Neural cell (in vitro differentiated cells): Measurements from ENCODE around the gene MYEOV. TPM values are rescaled to one million over a fixed set of nuclear protein-coding genes. Genes with fewer than 3 reads are reported as not detected.

Source experiments
- H2AFZ ChIP-seq: fragments of 200-600, 300-800 bp; sonication (generic), shearing (Covaris generic); 2 replicates; pipeline ENCODE4 v1.6.0; 2014; ENCODE audit warnings: low read depth, mild to moderate bottlenecking, antibody characterized with exemption, low read length, moderate library complexity
- H3F3A ChIP-seq: fragments of 200-600 bp; shearing (Covaris generic); 2 replicates; pipeline ENCODE4 v1.6.1; 2016; ENCODE audit warnings: mild to moderate bottlenecking, moderate library complexity, mixed read lengths, antibody characterized with exemption, low read length; ENCODE audit not compliant: insufficient read depth, poor library complexity, severe bottlenecking
- H3K27ac ChIP-seq: fragments of 200-600, 300-800 bp; sonication (generic), shearing (Covaris generic); 2 replicates; pipeline ENCODE4 v1.5.1; 2014; ENCODE audit warnings: mild to moderate bottlenecking, low read length, moderate library complexity
- H3K27me3 ChIP-seq: fragments of 300-800, 200-600 bp; sonication (generic), shearing (Covaris generic); 2 replicates; pipeline ENCODE4 v1.6.0; 2014; ENCODE audit warnings: mild to moderate bottlenecking, low read depth, low read length, moderate library complexity; ENCODE audit not compliant: insufficient read depth
- H3K36me3 ChIP-seq: fragments of 300-800, 200-600 bp; sonication (generic), shearing (Covaris generic); 2 replicates; pipeline ENCODE4 v1.5.1; 2014; ENCODE audit warnings: mild to moderate bottlenecking, antibody characterized with exemption, low read length, moderate library complexity; ENCODE audit not compliant: insufficient read depth
- H3K4me2 ChIP-seq: fragments of 300-800, 200-600 bp; sonication (generic), shearing (Covaris generic); 2 replicates; pipeline ENCODE4 v1.6.0; 2014; ENCODE audit warnings: mild to moderate bottlenecking, low read length
- H3K4me3 ChIP-seq: fragments of 300-800, 200-600 bp; sonication (generic), shearing (Covaris generic); 2 replicates; pipeline ENCODE4 v1.5.1; 2014; ENCODE audit warnings: mild to moderate bottlenecking, low read length, moderate library complexity
- H3K79me2 ChIP-seq: fragments of 200-600 bp; shearing (Covaris generic); replicated peaks from 2 replicates; pipeline ENCODE4 v1.6.0; 2014; ENCODE audit warnings: mild to moderate bottlenecking, low read length, moderate library complexity; ENCODE audit not compliant: insufficient read depth
- H3K9ac ChIP-seq: fragments of 300-800, 200-600 bp; sonication (generic), shearing (Covaris generic); 2 replicates; pipeline ENCODE4 v1.6.1; 2016; ENCODE audit warnings: mild to moderate bottlenecking, low read length, mixed read lengths
- H3K9me2 ChIP-seq: fragments of 200-600 bp; shearing (Covaris generic); 2 replicates; pipeline ENCODE4 v1.6.1; 2016; ENCODE audit warnings: mild to moderate bottlenecking, low read length, mixed read lengths; ENCODE audit not compliant: insufficient read depth
- H3K9me3 ChIP-seq: fragments of 200-600, 300-800 bp; sonication (generic), shearing (Covaris generic); 2 replicates; pipeline ENCODE4 v1.6.1; 2016; ENCODE audit warnings: mild to moderate bottlenecking, mixed run types, low read length, moderate library complexity, mixed read lengths
- H4K20me1 ChIP-seq: fragments of 200-600 bp; shearing (Covaris generic); 2 replicates; pipeline ENCODE4 v1.6.1; 2016; ENCODE audit warnings: mild to moderate bottlenecking, mixed run types; ENCODE audit not compliant: insufficient read depth
- EP300 ChIP-seq: fragments of 450-650 bp; conservative IDR thresholded peaks from 2 replicates; pipeline ENCODE4 v1.6.1; 2014; ENCODE audit warnings: antibody characterized with exemption, mild to moderate bottlenecking, moderate library complexity; ENCODE audit not compliant: poor library complexity, severe bottlenecking
- EZH2 ChIP-seq: fragments of 200-600, 300-800 bp; shearing (Covaris generic), sonication (generic); IDR thresholded peaks from 2 replicates; pipeline ENCODE4 v1.6.1; 2014; ENCODE audit warnings: antibody characterized with exemption, low read length, borderline replicate concordance, mild to moderate bottlenecking; ENCODE audit not compliant: insufficient read depth, poor library complexity, severe bottlenecking
- MXI1 ChIP-seq: fragments of 450-650 bp; conservative IDR thresholded peaks from 2 replicates; pipeline ENCODE4 v1.6.1; 2014; ENCODE audit warnings: antibody characterized with exemption, mild to moderate bottlenecking; ENCODE audit not compliant: poor library complexity, severe bottlenecking
- POLR2AphosphoS5 ChIP-seq: IDR thresholded peaks from 2 replicates; pipeline ENCODE4 v1.6.1; 2012
- RAD21 ChIP-seq: fragments of 450-650 bp; conservative IDR thresholded peaks from 2 replicates; pipeline ENCODE4 v1.6.1; 2014; ENCODE audit warnings: antibody characterized with exemption, mild to moderate bottlenecking, moderate library complexity
- SMC3 ChIP-seq: fragments of 450-650 bp; conservative IDR thresholded peaks from 2 replicates; pipeline ENCODE4 v1.6.1; 2014; ENCODE audit warnings: antibody characterized with exemption, mild to moderate bottlenecking, moderate library complexity; ENCODE audit not compliant: poor library complexity
- TAF1 ChIP-seq: IDR thresholded peaks from 2 replicates; pipeline ENCODE4 v1.6.1; 2012; ENCODE audit warnings: low read depth
- polyA plus RNA-seq: library from polyadenylated mRNA; depleted of rRNA; stranded (reverse); fragments of >200 nt; gene quantifications from 2 replicates; pipeline ENCODE4 v1.2.3, GENCODE V29; 2014
- TF ChIP-seq, protein P1 (sequence below): fragments of 450-650 bp; IDR thresholded peaks from 2 replicates; pipeline ENCODE4 v1.5.1; 2014; ENCODE audit warnings: antibody characterized with exemption, mild to moderate bottlenecking, moderate library complexity; ENCODE audit not compliant: poor library complexity, severe bottlenecking
- TF ChIP-seq, protein P2 (sequence below): IDR thresholded peaks from 2 replicates; pipeline ENCODE4 v1.6.1; 2012; ENCODE audit warnings: borderline replicate concordance

The MYEOV gene
- polyA plus RNA-seq, 1 donor from 2014 or later = not detected

DNA sequence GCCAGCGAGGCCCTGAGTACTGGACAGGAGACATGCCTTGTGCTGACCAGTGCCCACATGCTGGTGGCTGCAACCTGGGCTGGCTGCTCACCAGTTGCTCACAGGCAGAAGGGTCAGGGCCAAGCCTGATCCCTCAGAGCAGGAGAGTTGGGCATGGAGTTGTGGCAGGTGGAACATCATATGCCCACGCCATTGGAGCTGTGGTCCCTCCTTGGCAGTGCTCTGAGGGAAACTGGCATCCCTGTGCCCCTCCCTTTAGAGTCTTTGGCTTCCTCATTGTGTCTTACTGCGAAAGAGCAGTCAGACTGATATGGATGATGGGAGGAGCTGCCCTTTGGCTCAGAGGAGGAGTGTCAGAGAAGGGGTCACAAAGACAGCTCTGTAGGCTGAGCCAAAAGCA lies 3.1 kb upstream of the MYEOV start:
- TF ChIP-seq POLR2AphosphoS5 (no peak), EP300 (no peak), EZH2 (no peak)
- TF ChIP-seq, protein P1, sequence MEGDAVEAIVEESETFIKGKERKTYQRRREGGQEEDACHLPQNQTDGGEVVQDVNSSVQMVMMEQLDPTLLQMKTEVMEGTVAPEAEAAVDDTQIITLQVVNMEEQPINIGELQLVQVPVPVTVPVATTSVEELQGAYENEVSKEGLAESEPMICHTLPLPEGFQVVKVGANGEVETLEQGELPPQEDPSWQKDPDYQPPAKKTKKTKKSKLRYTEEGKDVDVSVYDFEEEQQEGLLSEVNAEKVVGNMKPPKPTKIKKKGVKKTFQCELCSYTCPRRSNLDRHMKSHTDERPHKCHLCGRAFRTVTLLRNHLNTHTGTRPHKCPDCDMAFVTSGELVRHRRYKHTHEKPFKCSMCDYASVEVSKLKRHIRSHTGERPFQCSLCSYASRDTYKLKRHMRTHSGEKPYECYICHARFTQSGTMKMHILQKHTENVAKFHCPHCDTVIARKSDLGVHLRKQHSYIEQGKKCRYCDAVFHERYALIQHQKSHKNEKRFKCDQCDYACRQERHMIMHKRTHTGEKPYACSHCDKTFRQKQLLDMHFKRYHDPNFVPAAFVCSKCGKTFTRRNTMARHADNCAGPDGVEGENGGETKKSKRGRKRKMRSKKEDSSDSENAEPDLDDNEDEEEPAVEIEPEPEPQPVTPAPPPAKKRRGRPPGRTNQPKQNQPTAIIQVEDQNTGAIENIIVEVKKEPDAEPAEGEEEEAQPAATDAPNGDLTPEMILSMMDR = no peak
- TF ChIP-seq, protein P2, sequence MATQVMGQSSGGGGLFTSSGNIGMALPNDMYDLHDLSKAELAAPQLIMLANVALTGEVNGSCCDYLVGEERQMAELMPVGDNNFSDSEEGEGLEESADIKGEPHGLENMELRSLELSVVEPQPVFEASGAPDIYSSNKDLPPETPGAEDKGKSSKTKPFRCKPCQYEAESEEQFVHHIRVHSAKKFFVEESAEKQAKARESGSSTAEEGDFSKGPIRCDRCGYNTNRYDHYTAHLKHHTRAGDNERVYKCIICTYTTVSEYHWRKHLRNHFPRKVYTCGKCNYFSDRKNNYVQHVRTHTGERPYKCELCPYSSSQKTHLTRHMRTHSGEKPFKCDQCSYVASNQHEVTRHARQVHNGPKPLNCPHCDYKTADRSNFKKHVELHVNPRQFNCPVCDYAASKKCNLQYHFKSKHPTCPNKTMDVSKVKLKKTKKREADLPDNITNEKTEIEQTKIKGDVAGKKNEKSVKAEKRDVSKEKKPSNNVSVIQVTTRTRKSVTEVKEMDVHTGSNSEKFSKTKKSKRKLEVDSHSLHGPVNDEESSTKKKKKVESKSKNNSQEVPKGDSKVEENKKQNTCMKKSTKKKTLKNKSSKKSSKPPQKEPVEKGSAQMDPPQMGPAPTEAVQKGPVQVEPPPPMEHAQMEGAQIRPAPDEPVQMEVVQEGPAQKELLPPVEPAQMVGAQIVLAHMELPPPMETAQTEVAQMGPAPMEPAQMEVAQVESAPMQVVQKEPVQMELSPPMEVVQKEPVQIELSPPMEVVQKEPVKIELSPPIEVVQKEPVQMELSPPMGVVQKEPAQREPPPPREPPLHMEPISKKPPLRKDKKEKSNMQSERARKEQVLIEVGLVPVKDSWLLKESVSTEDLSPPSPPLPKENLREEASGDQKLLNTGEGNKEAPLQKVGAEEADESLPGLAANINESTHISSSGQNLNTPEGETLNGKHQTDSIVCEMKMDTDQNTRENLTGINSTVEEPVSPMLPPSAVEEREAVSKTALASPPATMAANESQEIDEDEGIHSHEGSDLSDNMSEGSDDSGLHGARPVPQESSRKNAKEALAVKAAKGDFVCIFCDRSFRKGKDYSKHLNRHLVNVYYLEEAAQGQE = no peak
- Histone ChIP-seq H2AFZ (no peak overlapping the region), H3K9ac (no peak overlapping the region), H3K9me3 (no peaks in the 10 kb centered on the region), H3K79me2 (no peaks in the 10 kb centered on the region), H3K36me3 (no peaks in the 10 kb centered on the region), H3F3A (no peaks in the 10 kb centered on the region), H4K20me1 (no peaks in the 10 kb centered on the region), H3K27ac (no peak overlapping the region), H3K27me3 (no peaks in the 10 kb centered on the region), H3K4me2 (no peak overlapping the region), H3K9me2 (no peaks in the 10 kb centered on the region), H3K4me3 (no peak overlapping the region)

DNA sequence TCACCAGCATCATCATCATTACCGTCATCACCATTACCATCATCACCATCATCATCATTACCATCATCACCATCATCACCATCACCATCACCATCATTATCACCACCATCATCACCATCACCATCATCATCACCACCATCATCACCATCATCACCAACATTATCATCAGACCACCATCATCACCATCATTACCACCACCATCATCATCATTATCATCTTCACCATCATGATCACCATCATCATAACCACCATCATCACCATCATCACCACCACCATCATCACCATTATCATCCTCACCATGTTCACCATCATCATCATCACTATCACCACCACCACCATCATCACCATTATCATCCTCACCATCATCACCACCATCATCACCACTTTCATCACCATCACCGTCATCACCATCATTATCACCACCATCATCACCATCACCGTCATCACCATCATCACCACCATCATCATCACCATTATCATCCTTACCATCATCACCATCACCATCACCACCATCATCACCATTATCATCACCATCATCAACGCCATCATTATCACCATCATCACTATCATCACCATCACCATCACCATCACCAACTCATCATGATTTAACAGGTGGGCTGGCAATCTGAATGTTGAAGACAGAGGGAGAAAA lies 2.4 kb upstream of the MYEOV start:
- H4K20me1 ChIP-seq = no peaks in the 10 kb centered on the region
- H3K4me2 ChIP-seq = no peak overlapping the region
- no peak overlapping the region for H3K27ac ChIP-seq
- H3K27me3 ChIP-seq = no peaks in the 10 kb centered on the region
- no peak overlapping the region for H3K4me3 ChIP-seq
- H3K9me2 ChIP-seq = no peaks in the 10 kb centered on the region
- no peaks in the 10 kb centered on the region for H3K9me3 ChIP-seq
- no peaks in the 10 kb centered on the region for H3K36me3 ChIP-seq
- H3K9ac ChIP-seq = no peak overlapping the region
- no peak for TF ChIP-seq EZH2
- TF ChIP-seq TAF1 = no peak
- TF ChIP-seq RAD21 = no peak
- TF ChIP-seq POLR2AphosphoS5 = no peak
- no peak for TF ChIP-seq EP300
- no peak for TF ChIP-seq SMC3
- TF ChIP-seq MXI1 = no peak
- TF ChIP-seq, protein P1 = no peak
- TF ChIP-seq, protein P2 = no peak
- no peak overlapping the region for H2AFZ ChIP-seq
- no peaks in the 10 kb centered on the region for H3F3A ChIP-seq
- no peaks in the 10 kb centered on the region for H3K79me2 ChIP-seq
